Measurements from ENCODE around the gene ZNF304.

- TF ChIP-seq CTCF (IDR thresholded peaks at IDR 0.05) = no peak
- no peak for TF ChIP-seq EP300 (IDR thresholded peaks at IDR 0.05)
- no peak for TF ChIP-seq POLR2A (IDR thresholded peaks at IDR 0.05; ENCODE audit: low read depth)
- no peak for TF ChIP-seq POLR2AphosphoS5 (IDR thresholded peaks at IDR 0.05)
Measured at GRCh38 chr19:57310792-57311191, 40.3 kb upstream of the ZNF304 start.

Data from esophagus muscularis mucosa (tissue), 4 donors.